SK-N-SH treated with all-trans-retinoic acid at 6 μM for 48 hours (cell line): ENCODE results near the gene TRAIP.

Source experiments
- ATAC-seq: fragments of 200-7000 bp; cut with Tn5 transposase; 3 replicates; pipeline ENCODE4 v1.9.1; 2020; ENCODE audit warnings: mild to moderate bottlenecking, moderate library complexity
- ARNTL ChIP-seq: fragments of 450-650 bp; formaldehyde crosslinking; IDR thresholded peaks from 2 replicates; pipeline ENCODE4 v1.5.0; 2020; ENCODE audit warnings: low read depth, mild to moderate bottlenecking, moderate library complexity, borderline replicate concordance
- CREB5 ChIP-seq: fragments of 250-450 bp; sonication (Bioruptor Pico); IDR thresholded peaks from 2 replicates; pipeline ENCODE4 v1.5.1; 2020; ENCODE audit warnings: low read depth, mild to moderate bottlenecking, moderate library complexity
- CSDC2 ChIP-seq: fragments of 250-450 bp; sonication (Bioruptor Pico); IDR thresholded peaks from 2 replicates; pipeline ENCODE4 v1.5.0; 2020; ENCODE audit warnings: mild to moderate bottlenecking, moderate library complexity
- CSRNP3 ChIP-seq: fragments of 250-450 bp; sonication (Bioruptor Pico); IDR thresholded peaks from 2 replicates; pipeline ENCODE4 v1.5.1; 2021; ENCODE audit warnings: mild to moderate bottlenecking, moderate library complexity
- ESRRG ChIP-seq: fragments of 250-450 bp; sonication (Bioruptor Pico); IDR thresholded peaks from 2 replicates; pipeline ENCODE4 v1.6.1; 2021; ENCODE audit warnings: mild to moderate bottlenecking
- GLIS3 ChIP-seq: fragments of 250-450 bp; sonication (Bioruptor Pico); IDR thresholded peaks from 2 replicates; pipeline ENCODE4 v1.5.0; 2020; ENCODE audit warnings: mild to moderate bottlenecking, moderate library complexity
- ISL1 ChIP-seq: fragments of 250-450 bp; sonication (Bioruptor Pico); IDR thresholded peaks from 2 replicates; pipeline ENCODE4 v2.1.2; 2022; ENCODE audit warnings: mild to moderate bottlenecking, moderate library complexity
- OSR1 ChIP-seq: fragments of 250-450 bp; sonication (Bioruptor Pico); IDR thresholded peaks from 2 replicates; pipeline ENCODE4 v1.8.0; 2022; ENCODE audit warnings: moderate library complexity, mild to moderate bottlenecking, inconsistent platforms
- PATZ1 ChIP-seq: fragments of 250-450 bp; sonication (Bioruptor Pico); IDR thresholded peaks from 2 replicates; pipeline ENCODE4 v1.8.0; 2020; ENCODE audit warnings: mild to moderate bottlenecking, moderate library complexity, borderline replicate concordance
- POU6F1 ChIP-seq: fragments of 250-450 bp; sonication (Bioruptor Pico); IDR thresholded peaks from 2 replicates; pipeline ENCODE4 v1.8.0; 2021; ENCODE audit warnings: low read depth, mild to moderate bottlenecking, moderate library complexity, borderline replicate concordance
- SNAI2 ChIP-seq: fragments of 250-450 bp; sonication (Bioruptor Pico); IDR thresholded peaks from 2 replicates; pipeline ENCODE4 v1.5.0; 2020; ENCODE audit warnings: mild to moderate bottlenecking, moderate library complexity
- TCF4 ChIP-seq: fragments of 250-450 bp; sonication (Bioruptor Pico); IDR thresholded peaks from 2 replicates; pipeline ENCODE4 v1.8.0; 2021; ENCODE audit warnings: mild to moderate bottlenecking, moderate library complexity, borderline replicate concordance
- TOX ChIP-seq: fragments of 250-450 bp; sonication (Bioruptor Pico); IDR thresholded peaks from 2 replicates; pipeline ENCODE4 v1.8.0; 2021; ENCODE audit warnings: mild to moderate bottlenecking, moderate library complexity, borderline replicate concordance
- TSHZ2 ChIP-seq: fragments of 250-450 bp; sonication (Bioruptor Pico); IDR thresholded peaks from 2 replicates; pipeline ENCODE4 v1.5.0; 2020; ENCODE audit warnings: mild to moderate bottlenecking, moderate library complexity
- ZC3H10 ChIP-seq: fragments of 250-450 bp; sonication (Bioruptor Pico); IDR thresholded peaks from 2 replicates; pipeline ENCODE4 v1.5.1; 2021; ENCODE audit warnings: mild to moderate bottlenecking, moderate library complexity
- ZFP3 ChIP-seq: fragments of 250-450 bp; sonication (Bioruptor Pico); IDR thresholded peaks from 2 replicates; pipeline ENCODE4 v1.5.0; 2020; ENCODE audit warnings: mild to moderate bottlenecking, moderate library complexity
- ZFP30 ChIP-seq: fragments of 450-650 bp; formaldehyde crosslinking; IDR thresholded peaks from 2 replicates; pipeline ENCODE4 v1.5.0; 2022; ENCODE audit warnings: mild to moderate bottlenecking, moderate library complexity
- ZNF565 ChIP-seq: fragments of 450-650 bp; formaldehyde crosslinking; conservative IDR thresholded peaks from 2 replicates; pipeline ENCODE4 v1.5.0; 2020; ENCODE audit warnings: low read depth, mild to moderate bottlenecking, moderate library complexity
- ZNF70 ChIP-seq: fragments of 450-650 bp; formaldehyde crosslinking; IDR thresholded peaks from 2 replicates; pipeline ENCODE4 v1.5.0; 2020; ENCODE audit warnings: mild to moderate bottlenecking, moderate library complexity
- ZNF8 ChIP-seq: fragments of 450-650 bp; formaldehyde crosslinking; IDR thresholded peaks from 2 replicates; pipeline ENCODE4 v1.5.0; 2020; ENCODE audit warnings: mild to moderate bottlenecking, moderate library complexity

TRAIP gene

GRCh38 chr3:49841806-49842205 is 14.6 kb downstream of the TRAIP start:
- no peak for ATAC-seq
- no peak for TF ChIP-seq GLIS3
- TF ChIP-seq ARNTL (CRISPR knock-in tag), result no peak
- TF ChIP-seq, all 23 proteins: peak for 0

DNA sequence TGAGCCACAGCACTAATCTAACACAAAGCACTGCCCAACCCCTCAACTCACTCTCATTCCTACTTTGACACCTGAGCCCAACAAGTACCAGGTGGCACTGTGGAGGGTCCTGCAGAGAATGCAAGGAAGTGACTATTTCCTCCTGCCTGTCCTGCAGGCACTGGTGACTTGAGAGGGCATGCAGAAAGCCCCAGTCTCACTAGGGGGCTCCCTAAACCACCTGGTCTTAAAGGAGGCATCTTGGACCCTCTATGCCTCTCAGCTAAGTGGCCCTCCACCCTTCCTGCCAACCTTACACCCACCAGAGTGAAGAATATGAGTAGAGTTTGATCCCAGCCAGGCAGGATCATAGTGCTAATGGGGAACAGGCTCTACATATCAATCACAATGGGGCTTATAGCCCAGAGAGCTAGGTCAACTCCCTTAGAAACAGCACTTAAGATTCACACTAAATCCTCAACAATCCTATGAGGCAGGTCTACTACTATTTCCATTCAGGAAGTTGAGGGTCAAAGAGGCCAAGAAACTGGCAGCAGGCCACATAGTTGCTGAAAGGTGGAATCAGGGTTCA is 15.2 kb downstream of the TRAIP start:
- TF ChIP-seq ARNTL (CRISPR knock-in tag), result no peak
- no peak for TF ChIP-seq GLIS3
- no peak for TF ChIP-seq CREB5 (CRISPR knock-in tag)
- no peak for TF ChIP-seq TOX (CRISPR knock-in tag)
- TF ChIP-seq OSR1 (CRISPR knock-in tag), result no peak
- no peak for TF ChIP-seq ZNF8 (CRISPR knock-in tag)
- no peak for TF ChIP-seq ZFP3 (CRISPR knock-in tag)
- no peak for TF ChIP-seq CSRNP3 (CRISPR knock-in tag)
- TF ChIP-seq ZNF70, result no peak
- TF ChIP-seq ZNF565 (CRISPR knock-in tag), result no peak
- TF ChIP-seq ESRRG, result no peak
- TF ChIP-seq TSHZ2, result no peak
- no peak for TF ChIP-seq ZC3H10 (CRISPR knock-in tag)
- peak; percentile 53 for ATAC-seq

GRCh38 chr3:49840388-49840787 is 16.0 kb downstream of the TRAIP start:
- ATAC-seq, result no peak
- no peak for TF ChIP-seq ARNTL (CRISPR knock-in tag)
- no peak for TF ChIP-seq CSDC2
- TF ChIP-seq TSHZ2, result no peak
- no peak for TF ChIP-seq ZFP30 (CRISPR knock-in tag)
- TF ChIP-seq ZNF70, result no peak
- no peak for TF ChIP-seq ZC3H10 (CRISPR knock-in tag)
- no peak for TF ChIP-seq CREB5 (CRISPR knock-in tag)
- TF ChIP-seq TCF4 (CRISPR knock-in tag), result no peak
- no peak for TF ChIP-seq SNAI2 (CRISPR knock-in tag)
- TF ChIP-seq ESRRG, result no peak
- no peak for TF ChIP-seq ISL1 (CRISPR knock-in tag)

DNA sequence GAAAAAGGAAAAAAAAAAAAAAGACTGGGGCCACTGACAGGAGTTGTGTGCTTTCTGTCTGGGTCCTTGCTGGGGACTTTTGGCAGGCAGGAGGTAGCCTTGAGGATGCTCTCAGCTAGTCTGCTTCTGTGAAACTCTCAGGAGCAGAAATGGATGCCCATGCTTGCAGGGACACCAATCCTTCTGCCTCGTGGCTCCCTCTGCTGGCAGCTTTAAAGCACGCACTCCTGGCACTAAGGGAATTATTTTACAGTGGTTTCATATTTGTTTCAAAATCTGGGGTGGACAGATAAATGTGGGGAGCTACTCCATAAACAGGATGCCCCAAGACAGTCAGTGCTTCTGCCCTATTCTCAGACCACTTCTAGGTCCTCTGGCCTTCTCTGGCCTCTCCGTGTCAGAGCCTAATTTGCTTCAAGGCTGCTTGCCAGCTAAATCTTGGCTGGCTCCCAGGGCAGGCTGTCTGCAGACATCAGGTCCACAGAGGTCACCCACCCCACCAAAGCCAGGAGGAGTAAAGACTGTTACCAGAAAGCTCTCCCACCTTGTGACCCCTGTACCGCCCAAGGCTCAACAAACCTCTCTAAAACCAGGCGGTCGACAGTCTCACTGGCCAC is 17.1 kb downstream of the TRAIP start:
- TF ChIP-seq POU6F1 (CRISPR knock-in tag) (no peak), ZNF70 (no peak), CSDC2 (no peak), ISL1 (CRISPR knock-in tag) (no peak), ZNF565 (CRISPR knock-in tag) (no peak), PATZ1 (CRISPR knock-in tag) (no peak), TCF4 (CRISPR knock-in tag) (no peak)
- ATAC-seq, result peak; percentile 95
